ENCODE results near the gene SLC9A7. TPM values are rescaled to one million over a fixed set of nuclear protein-coding genes. Genes with fewer than 3 reads are reported as not detected.

SLC9A7 gene
- total RNA-seq, 2 experiments from 2014 or later, result 2.2 to 3.2 TPM

DNA sequence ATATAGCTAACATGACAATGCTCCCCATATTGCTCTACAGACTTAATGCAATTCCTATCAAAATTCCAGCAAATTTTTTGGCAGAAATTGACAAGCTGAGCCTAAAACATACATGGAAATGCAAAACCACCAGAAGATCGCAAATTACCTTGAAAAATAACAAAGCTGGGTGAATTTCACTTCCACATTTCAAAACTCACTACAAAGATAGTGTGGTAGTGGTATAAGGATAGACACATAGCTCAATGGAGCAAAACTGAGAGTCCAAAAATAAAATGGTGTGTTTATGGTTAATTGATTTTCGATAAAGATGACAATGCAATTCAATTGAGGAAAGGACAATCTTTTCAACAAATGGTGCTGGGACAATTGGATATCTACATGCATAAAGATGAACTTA lies 65.8 kb downstream of the SLC9A7 start:
- no peaks in the 10 kb centered on the region for H3K9me3 ChIP-seq (ENCODE audit: control insufficient read depth in 1 of 2, insufficient read depth in 1 of 2, low read length in 2 of 2)
- Mint-ChIP-seq H3K4me3 (no peak overlapping the region), H3K27ac (no peak overlapping the region), H3K27me3 (no peaks in the 10 kb centered on the region), H3K36me3 (ENCODE audit: low read depth) (no peaks in the 10 kb centered on the region), H3K4me1 (ENCODE audit: low read depth) (no peaks in the 10 kb centered on the region), H3K9me3 (no peaks in the 10 kb centered on the region)
- no peak for DNase-seq
- ChIA-PET POLR2A (no interaction called here), CTCF (no interaction called here)
- ATAC-seq (ENCODE audit: poor library complexity), result no peak
- H3K4me3 ChIP-seq (ENCODE audit: low read length), result no peak overlapping the region
- intact Hi-C loops (cut with DNase I, micrococcal nuclease), result no loop called here
- H3K27me3 ChIP-seq (ENCODE audit: control insufficient read depth in 1 of 2, insufficient read depth in 2 of 2, low read length in 2 of 2), result no peaks in the 10 kb centered on the region
- no peaks in the 10 kb centered on the region for H3K4me1 ChIP-seq (ENCODE audit: insufficient read depth, low read length)
- no peak overlapping the region for H3K27ac ChIP-seq (ENCODE audit: low read depth in 1 of 2, low read length in 2 of 2)
- TF ChIP-seq, protein P1, sequence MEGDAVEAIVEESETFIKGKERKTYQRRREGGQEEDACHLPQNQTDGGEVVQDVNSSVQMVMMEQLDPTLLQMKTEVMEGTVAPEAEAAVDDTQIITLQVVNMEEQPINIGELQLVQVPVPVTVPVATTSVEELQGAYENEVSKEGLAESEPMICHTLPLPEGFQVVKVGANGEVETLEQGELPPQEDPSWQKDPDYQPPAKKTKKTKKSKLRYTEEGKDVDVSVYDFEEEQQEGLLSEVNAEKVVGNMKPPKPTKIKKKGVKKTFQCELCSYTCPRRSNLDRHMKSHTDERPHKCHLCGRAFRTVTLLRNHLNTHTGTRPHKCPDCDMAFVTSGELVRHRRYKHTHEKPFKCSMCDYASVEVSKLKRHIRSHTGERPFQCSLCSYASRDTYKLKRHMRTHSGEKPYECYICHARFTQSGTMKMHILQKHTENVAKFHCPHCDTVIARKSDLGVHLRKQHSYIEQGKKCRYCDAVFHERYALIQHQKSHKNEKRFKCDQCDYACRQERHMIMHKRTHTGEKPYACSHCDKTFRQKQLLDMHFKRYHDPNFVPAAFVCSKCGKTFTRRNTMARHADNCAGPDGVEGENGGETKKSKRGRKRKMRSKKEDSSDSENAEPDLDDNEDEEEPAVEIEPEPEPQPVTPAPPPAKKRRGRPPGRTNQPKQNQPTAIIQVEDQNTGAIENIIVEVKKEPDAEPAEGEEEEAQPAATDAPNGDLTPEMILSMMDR (IDR thresholded peaks at IDR 0.05), result no peak
- no peaks in the 10 kb centered on the region for H3K36me3 ChIP-seq (ENCODE audit: insufficient read depth, low read length)

DNA sequence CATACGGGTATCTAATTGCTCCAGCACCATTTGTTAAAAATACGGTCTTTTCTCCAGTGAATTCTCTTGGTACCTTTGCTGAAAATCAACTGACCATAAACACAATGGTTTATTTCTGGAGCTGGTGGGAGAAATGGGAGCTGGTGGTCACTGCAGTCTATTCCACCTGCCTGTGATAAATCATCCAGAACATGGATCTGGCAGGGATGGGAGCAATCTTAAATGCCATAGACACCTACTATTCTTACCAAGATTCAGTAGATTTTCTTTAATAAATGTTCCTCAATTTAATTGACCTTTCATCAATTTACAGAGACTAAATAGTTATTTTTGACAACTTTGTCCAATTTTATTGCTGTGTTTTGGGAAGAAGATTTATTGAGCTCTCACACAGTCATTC lies 68.1 kb downstream of the SLC9A7 start:
- DNase-seq, result no peak
- no peak overlapping the region for H3K27ac ChIP-seq (ENCODE audit: low read depth in 1 of 2, low read length in 2 of 2)
- no peaks in the 10 kb centered on the region for H3K27me3 ChIP-seq (ENCODE audit: control insufficient read depth in 1 of 2, insufficient read depth in 2 of 2, low read length in 2 of 2)
- H3K27ac Mint-ChIP-seq, result no peak overlapping the region
- no peaks in the 10 kb centered on the region for H3K36me3 ChIP-seq (ENCODE audit: insufficient read depth, low read length)
- POLR2A ChIA-PET, result no interaction called here
- H3K4me1 Mint-ChIP-seq (ENCODE audit: low read depth), result no peaks in the 10 kb centered on the region
- ATAC-seq (ENCODE audit: poor library complexity), result no peak
- intact Hi-C loops (cut with DNase I, micrococcal nuclease), result no loop called here
- CTCF ChIA-PET, result no interaction called here
- no peaks in the 10 kb centered on the region for H3K36me3 Mint-ChIP-seq (ENCODE audit: low read depth)
- H3K27me3 Mint-ChIP-seq, result no peaks in the 10 kb centered on the region
- no peaks in the 10 kb centered on the region for H3K9me3 ChIP-seq (ENCODE audit: control insufficient read depth in 1 of 2, insufficient read depth in 1 of 2, low read length in 2 of 2)
- no peak overlapping the region for H3K4me3 Mint-ChIP-seq
- no peak overlapping the region for H3K4me3 ChIP-seq (ENCODE audit: low read length)
- H3K4me1 ChIP-seq (ENCODE audit: insufficient read depth, low read length), result no peaks in the 10 kb centered on the region
- TF ChIP-seq, protein P1 (IDR thresholded peaks at IDR 0.05), result no peak
- H3K9me3 Mint-ChIP-seq, result no peaks in the 10 kb centered on the region

DNA sequence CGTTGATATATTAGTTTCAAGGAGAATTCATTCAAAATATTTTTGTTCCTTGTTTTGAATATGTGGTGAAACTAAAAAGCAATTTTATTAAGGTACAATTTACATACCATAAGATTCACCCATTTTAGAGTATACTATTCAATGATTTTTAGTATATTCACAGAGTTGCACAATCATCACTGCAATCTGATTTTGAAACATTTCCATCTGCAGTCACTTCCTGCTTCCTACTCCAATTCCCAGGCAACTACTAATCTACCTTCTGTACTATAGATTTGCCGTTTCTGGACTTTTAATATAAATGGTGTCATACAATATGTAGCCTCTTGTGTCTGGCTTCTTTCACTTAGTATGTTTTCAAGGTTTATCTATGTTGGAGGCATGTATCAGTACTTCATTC lies 71.3 kb downstream of the SLC9A7 start:
- no peak overlapping the region for H3K27ac Mint-ChIP-seq
- H3K36me3 Mint-ChIP-seq (ENCODE audit: low read depth), result no peaks in the 10 kb centered on the region
- H3K27ac ChIP-seq (ENCODE audit: low read depth in 1 of 2, low read length in 2 of 2), result no peak overlapping the region
- H3K9me3 ChIP-seq (ENCODE audit: control insufficient read depth in 1 of 2, insufficient read depth in 1 of 2, low read length in 2 of 2), result no peaks in the 10 kb centered on the region
- H3K9me3 Mint-ChIP-seq, result no peaks in the 10 kb centered on the region
- ChIA-PET POLR2A (no interaction called here), CTCF (no interaction called here)
- no peak overlapping the region for H3K4me3 Mint-ChIP-seq
- ATAC-seq (ENCODE audit: poor library complexity) (no peak), DNase-seq (no peak)
- intact Hi-C loops (cut with DNase I, micrococcal nuclease), result loop anchor here (5.0 kb wide), 2 partner anchors 130 to 305 kb away; no protein-coding TSS in a partner anchor
- no peak overlapping the region for H3K4me3 ChIP-seq (ENCODE audit: low read length)
- no peaks in the 10 kb centered on the region for H3K36me3 ChIP-seq (ENCODE audit: insufficient read depth, low read length)
- H3K27me3 ChIP-seq (ENCODE audit: control insufficient read depth in 1 of 2, insufficient read depth in 2 of 2, low read length in 2 of 2), result no peaks in the 10 kb centered on the region
- no peaks in the 10 kb centered on the region for H3K4me1 Mint-ChIP-seq (ENCODE audit: low read depth)
- no peaks in the 10 kb centered on the region for H3K4me1 ChIP-seq (ENCODE audit: insufficient read depth, low read length)
- no peaks in the 10 kb centered on the region for H3K27me3 Mint-ChIP-seq
- TF ChIP-seq, protein P1 (IDR thresholded peaks at IDR 0.05), result no peak
